ENCODE data around the gene PSMA2. TPM values are rescaled to one million over a fixed set of nuclear protein-coding genes. Genes with fewer than 3 reads are reported as not detected.
"Not testable (repeated sequence)": the region's sequence is repeated elsewhere in the genome, so short reads cannot be mapped to it uniquely, and the experiment has no call there.

PSMA2 gene
- polyA plus RNA-seq, 2 donors: 36.2 to 103 TPM

DNA sequence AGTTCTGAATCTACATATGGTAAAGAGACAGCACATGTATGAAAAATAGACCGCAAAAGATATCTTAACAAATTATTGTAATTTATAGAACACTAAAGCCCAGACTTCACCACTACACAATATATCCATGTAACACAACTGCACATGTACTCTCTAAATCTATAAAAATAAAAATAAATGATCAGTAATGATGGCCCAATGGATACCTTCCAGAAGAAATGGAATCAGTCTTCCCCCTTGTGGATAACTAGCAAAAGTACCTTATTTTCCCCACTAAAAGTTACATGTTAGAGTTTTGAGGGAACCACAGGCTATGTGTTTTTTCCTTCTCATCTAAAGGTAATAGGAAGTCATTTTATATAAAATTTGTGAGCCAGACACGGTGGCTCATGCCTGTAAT, 45.8 kb downstream of the PSMA2 start:
- Histone ChIP-seq H3K4me3 (ENCODE audit: low read depth in 1 of 2, low read length in 2 of 2) (no peak overlapping the region), H3K4me1 (ENCODE audit: control insufficient read depth in 2 of 2, insufficient read depth in 2 of 2, low read length in 1 of 2) (peaks cover 0 to 11% of the 10 kb centered on the region in 2 donors), H3K9me3 (ENCODE audit: control insufficient read depth in 2 of 2, insufficient read depth in 1 of 2, low read depth in 1 of 2, low read length in 1 of 2) (no peaks in the 10 kb centered on the region), H3K27me3 (ENCODE audit: control insufficient read depth in 1 of 2, insufficient read depth in 2 of 2, low read length in 2 of 2) (no peaks in the 10 kb centered on the region), H3K27ac (ENCODE audit: low read depth in 2 of 2, low read length in 1 of 2) (no peak overlapping the region), H3K36me3 (ENCODE audit: control insufficient read depth in 2 of 2, insufficient read depth in 2 of 2, low read length in 1 of 2) (peaks cover 0 to 3% of the 10 kb centered on the region in 2 donors)
- 79 to 80% methylated on average over 2 of the region's 2 CpGs for WGBS, 2 donors

DNA sequence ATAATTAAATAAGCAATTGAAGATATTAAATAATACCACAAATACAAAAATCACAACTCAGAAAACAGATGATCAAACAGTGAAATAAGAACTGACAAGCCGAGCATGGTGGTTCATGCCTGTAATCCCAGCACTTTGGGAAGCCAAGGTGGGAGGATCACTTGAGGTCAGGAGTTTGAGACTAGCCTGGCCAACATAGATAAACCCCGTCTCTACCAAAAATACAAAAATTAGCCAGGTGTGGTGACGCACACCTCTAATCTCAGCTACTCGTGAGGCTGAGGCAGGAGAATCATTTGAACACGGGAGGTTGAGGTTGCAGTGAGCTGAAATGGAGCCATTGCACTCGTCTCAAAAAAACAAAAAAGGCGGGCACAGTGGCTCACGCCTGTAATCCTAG, 46.8 kb downstream of the PSMA2 start:
- H3K27ac ChIP-seq (ENCODE audit: low read depth in 2 of 2, low read length in 1 of 2); H3K4me3 ChIP-seq (ENCODE audit: low read depth in 1 of 2, low read length in 2 of 2); H3K9me3 ChIP-seq (ENCODE audit: control insufficient read depth in 2 of 2, insufficient read depth in 1 of 2, low read depth in 1 of 2, low read length in 1 of 2); H3K36me3 ChIP-seq (ENCODE audit: control insufficient read depth in 2 of 2, insufficient read depth in 2 of 2, low read length in 1 of 2); H3K27me3 ChIP-seq (ENCODE audit: control insufficient read depth in 1 of 2, insufficient read depth in 2 of 2, low read length in 2 of 2): not testable (repeated sequence)
- peaks cover 0 to 11% of the 10 kb centered on the region in 2 donors for H3K4me1 ChIP-seq (ENCODE audit: control insufficient read depth in 2 of 2, insufficient read depth in 2 of 2, low read length in 1 of 2)
- 95 to 97% methylated on average over 8 of the region's 8 CpGs for WGBS, 2 donors

DNA sequence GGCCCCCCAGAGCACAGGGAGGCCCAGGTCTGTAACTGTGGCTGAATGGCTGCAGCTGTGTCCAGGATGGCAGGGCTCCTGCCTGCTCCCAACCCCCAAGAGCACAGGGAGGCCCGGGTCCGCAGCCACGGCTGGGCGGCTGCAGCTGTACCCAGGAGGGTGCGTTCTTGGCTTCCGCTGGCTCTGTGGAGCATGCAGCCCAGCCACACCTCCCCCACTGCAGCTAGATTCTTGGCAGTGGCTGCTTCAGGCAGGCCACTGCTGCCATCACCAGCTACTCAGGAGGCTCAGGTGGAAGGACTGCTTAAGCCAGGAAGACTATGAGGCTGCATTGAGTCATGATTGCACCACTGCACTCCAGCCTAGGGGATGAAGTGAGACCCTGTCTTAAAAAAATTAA, 48.0 kb downstream of the PSMA2 start:
- H3K36me3 ChIP-seq (ENCODE audit: control insufficient read depth in 2 of 2, insufficient read depth in 2 of 2, low read length in 1 of 2): peaks cover 0 to 3% of the 10 kb centered on the region in 2 donors
- no peaks in the 10 kb centered on the region for H3K27me3 ChIP-seq (ENCODE audit: control insufficient read depth in 1 of 2, insufficient read depth in 2 of 2, low read length in 2 of 2)
- peaks cover 0 to 11% of the 10 kb centered on the region in 2 donors for H3K4me1 ChIP-seq (ENCODE audit: control insufficient read depth in 2 of 2, insufficient read depth in 2 of 2, low read length in 1 of 2)
- no peak overlapping the region for H3K27ac ChIP-seq (ENCODE audit: low read depth in 2 of 2, low read length in 1 of 2)
- no peaks in the 10 kb centered on the region for H3K9me3 ChIP-seq (ENCODE audit: control insufficient read depth in 2 of 2, insufficient read depth in 1 of 2, low read depth in 1 of 2, low read length in 1 of 2)
- no peak overlapping the region for H3K4me3 ChIP-seq (ENCODE audit: low read depth in 1 of 2, low read length in 2 of 2)
- 83 to 89% methylated on average over 6 of the region's 6 CpGs for WGBS, 2 donors

DNA sequence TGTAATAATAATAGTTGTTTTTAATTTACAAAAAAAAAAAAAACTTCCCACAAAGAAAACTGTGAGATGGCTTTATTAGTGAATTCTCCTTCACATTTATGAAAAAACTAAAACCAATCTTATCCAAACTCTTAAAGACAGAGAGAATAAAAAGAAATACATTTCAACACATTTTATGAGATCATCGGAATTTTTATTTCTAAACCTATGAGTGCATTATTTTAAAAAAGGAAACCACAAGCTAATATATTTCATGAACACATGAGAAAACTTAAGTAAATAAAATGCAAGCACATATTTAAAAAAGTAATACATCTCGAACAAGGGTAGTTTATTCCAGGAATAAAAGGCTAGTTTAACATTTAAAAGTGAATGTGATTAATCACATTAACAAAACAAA, 51.6 kb downstream of the PSMA2 start:
- 74 to 80% methylated on average over 2 of the region's 2 CpGs for WGBS, 2 donors
- Histone ChIP-seq H3K9me3 (ENCODE audit: control insufficient read depth in 2 of 2, insufficient read depth in 1 of 2, low read depth in 1 of 2, low read length in 1 of 2) (no peaks in the 10 kb centered on the region), H3K4me3 (ENCODE audit: low read depth in 1 of 2, low read length in 2 of 2) (no peak overlapping the region), H3K36me3 (ENCODE audit: control insufficient read depth in 2 of 2, insufficient read depth in 2 of 2, low read length in 1 of 2) (peaks cover 0 to 3% of the 10 kb centered on the region in 2 donors), H3K4me1 (ENCODE audit: control insufficient read depth in 2 of 2, insufficient read depth in 2 of 2, low read length in 1 of 2) (no peaks in the 10 kb centered on the region), H3K27ac (ENCODE audit: low read depth in 2 of 2, low read length in 1 of 2) (no peak overlapping the region), H3K27me3 (ENCODE audit: control insufficient read depth in 1 of 2, insufficient read depth in 2 of 2, low read length in 2 of 2) (no peaks in the 10 kb centered on the region)

DNA sequence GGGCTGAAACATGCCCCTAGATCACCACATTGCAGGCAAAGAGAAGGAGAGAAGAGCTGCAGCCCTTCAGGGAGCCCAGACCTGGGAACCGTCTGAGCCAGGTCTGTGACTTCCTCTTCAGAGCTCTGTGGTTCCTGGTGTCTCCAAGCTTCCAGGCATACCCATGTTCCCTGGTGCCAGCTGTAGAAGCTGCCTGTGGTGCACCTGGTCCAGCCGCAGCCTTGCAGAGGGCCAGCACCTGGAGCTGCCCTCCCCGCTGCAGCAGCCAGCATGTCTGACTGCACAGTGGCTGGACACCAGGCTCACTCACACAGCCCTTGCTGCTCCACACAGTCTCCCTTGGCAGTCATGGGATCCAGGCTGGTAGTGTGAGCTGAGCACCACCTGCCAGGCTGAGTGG, 53.7 kb downstream of the PSMA2 start:
- no peaks in the 10 kb centered on the region for H3K27me3 ChIP-seq (ENCODE audit: control insufficient read depth in 1 of 2, insufficient read depth in 2 of 2, low read length in 2 of 2)
- 84 to 86% methylated on average over 3 of the region's 3 CpGs for WGBS, 2 donors
- no peaks in the 10 kb centered on the region for H3K9me3 ChIP-seq (ENCODE audit: control insufficient read depth in 2 of 2, insufficient read depth in 1 of 2, low read depth in 1 of 2, low read length in 1 of 2)
- no peaks in the 10 kb centered on the region for H3K4me1 ChIP-seq (ENCODE audit: control insufficient read depth in 2 of 2, insufficient read depth in 2 of 2, low read length in 1 of 2)
- H3K27ac ChIP-seq (ENCODE audit: low read depth in 2 of 2, low read length in 1 of 2): no peak overlapping the region
- H3K4me3 ChIP-seq (ENCODE audit: low read depth in 1 of 2, low read length in 2 of 2): no peak overlapping the region
- H3K36me3 ChIP-seq (ENCODE audit: control insufficient read depth in 2 of 2, insufficient read depth in 2 of 2, low read length in 1 of 2): no peaks in the 10 kb centered on the region

DNA sequence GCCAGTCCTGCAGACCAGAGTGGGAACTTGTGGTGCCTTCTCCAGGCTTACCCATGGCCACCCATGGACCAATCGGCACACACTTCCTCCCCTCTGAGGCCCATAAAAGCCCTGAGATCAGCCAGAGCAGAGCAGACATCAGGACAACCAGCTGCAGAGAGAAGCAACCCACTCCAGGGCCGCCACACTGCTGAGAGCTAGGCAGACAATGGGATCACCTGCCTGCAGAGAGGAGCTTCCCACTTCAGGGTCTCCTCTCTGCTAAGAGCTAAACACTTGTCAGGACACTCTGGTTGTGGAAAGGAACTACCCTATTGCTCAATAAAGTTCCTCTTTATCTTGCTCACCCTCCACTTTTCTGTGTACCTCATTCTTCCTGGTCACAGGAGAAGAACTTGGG, 54.1 kb downstream of the PSMA2 start:
- H3K36me3 ChIP-seq (ENCODE audit: control insufficient read depth in 2 of 2, insufficient read depth in 2 of 2, low read length in 1 of 2): no peaks in the 10 kb centered on the region
- no peaks in the 10 kb centered on the region for H3K27me3 ChIP-seq (ENCODE audit: control insufficient read depth in 1 of 2, insufficient read depth in 2 of 2, low read length in 2 of 2)
- H3K27ac ChIP-seq (ENCODE audit: low read depth in 2 of 2, low read length in 1 of 2): no peak overlapping the region
- no peaks in the 10 kb centered on the region for H3K9me3 ChIP-seq (ENCODE audit: control insufficient read depth in 2 of 2, insufficient read depth in 1 of 2, low read depth in 1 of 2, low read length in 1 of 2)
- 86 to 96% methylated on average over 2 of the region's 2 CpGs for WGBS, 2 donors
- H3K4me3 ChIP-seq (ENCODE audit: low read depth in 1 of 2, low read length in 2 of 2): no peak overlapping the region
- H3K4me1 ChIP-seq (ENCODE audit: control insufficient read depth in 2 of 2, insufficient read depth in 2 of 2, low read length in 1 of 2): no peaks in the 10 kb centered on the region

DNA sequence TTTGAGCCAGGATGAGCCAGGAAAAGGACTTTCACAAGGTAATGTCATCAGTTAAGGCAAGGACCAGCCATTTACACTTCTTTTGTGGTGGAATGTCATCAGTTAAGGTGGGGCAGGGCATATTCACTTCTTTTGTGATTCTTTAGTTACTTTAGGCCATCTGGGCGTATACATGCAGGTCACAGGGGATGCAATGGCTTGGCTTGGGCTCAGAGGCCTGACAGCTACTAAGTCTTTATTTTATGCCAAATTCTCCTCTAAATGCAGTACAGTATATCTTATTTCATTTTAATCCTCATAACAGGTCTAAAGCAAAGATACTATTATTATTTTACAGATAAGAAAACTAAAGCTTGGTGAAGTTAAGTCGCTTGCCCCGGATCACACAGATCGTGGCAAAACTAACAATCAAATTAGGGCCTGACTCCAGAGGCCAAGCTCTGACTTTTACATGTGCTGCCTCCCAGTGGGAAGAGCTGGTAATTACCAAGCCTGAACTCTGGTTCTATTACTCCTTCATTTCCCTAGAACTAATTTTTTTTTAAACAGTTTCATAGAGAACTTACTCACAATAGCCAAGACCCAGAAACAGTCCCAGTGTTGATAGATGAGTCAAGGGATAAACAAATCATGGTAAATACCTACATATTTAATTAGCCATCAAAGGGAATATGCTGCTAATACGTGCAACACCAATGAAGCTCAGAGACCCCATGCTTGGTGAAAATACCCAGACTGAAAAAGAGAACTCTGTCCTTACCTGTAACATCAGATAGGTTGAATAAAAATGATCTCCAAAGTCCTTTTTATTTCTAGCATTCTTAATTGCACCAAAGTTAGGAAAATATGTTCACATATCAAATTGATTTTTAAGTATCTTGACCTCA, 55.5 kb downstream of the PSMA2 start:
- WGBS, 2 donors: 30 to 33% methylated on average over 5 of the region's 5 CpGs
- Histone ChIP-seq H3K4me1 (ENCODE audit: control insufficient read depth in 2 of 2, insufficient read depth in 2 of 2, low read length in 1 of 2) (no peaks in the 10 kb centered on the region), H3K27me3 (ENCODE audit: control insufficient read depth in 1 of 2, insufficient read depth in 2 of 2, low read length in 2 of 2) (no peaks in the 10 kb centered on the region), H3K27ac (ENCODE audit: low read depth in 2 of 2, low read length in 1 of 2) (no peak overlapping the region), H3K4me3 (ENCODE audit: low read depth in 1 of 2, low read length in 2 of 2) (no peak overlapping the region), H3K36me3 (ENCODE audit: control insufficient read depth in 2 of 2, insufficient read depth in 2 of 2, low read length in 1 of 2) (no peaks in the 10 kb centered on the region), H3K9me3 (ENCODE audit: control insufficient read depth in 2 of 2, insufficient read depth in 1 of 2, low read depth in 1 of 2, low read length in 1 of 2) (no peaks in the 10 kb centered on the region)

DNA sequence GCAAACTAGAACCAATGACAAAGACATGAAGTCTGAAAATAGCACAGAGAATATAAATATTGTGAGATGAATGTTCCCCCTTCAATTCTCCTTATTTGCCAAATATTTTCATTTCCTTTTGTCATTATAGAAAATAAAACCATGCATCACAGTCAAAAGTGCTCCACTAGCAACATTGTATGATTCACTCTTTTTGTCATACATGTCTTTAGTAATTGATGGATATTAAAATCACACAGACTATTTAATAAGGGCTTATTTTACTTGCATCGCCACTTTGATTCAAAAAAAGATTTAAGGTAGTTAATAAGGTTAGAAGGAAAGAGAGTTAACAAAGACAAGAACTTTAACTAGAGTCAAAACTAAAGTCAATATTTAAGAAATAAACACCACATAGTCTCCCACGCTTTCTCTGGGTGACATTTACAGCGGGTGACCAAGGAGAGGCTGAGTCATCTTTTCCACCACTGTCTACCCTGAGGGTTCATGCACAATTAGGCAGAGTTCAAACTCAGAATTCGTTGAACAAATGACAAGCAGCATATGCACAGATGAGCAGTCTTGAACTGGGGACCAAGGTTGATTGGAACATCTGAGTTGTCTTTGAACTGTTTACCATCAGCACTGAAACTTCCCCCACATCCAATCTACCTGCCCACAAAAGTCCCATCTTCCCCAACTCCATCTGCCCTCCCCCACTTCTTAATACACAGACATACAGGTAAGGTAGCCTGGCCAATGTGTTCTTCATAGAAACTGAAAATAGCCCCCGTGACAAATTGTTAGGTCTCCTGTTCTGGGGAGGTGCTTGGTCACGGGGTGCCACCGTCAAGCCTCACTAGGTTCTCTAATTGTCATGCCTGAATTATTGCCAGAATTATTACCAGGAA, 62.6 kb downstream of the PSMA2 start:
- Histone ChIP-seq H3K4me1 (ENCODE audit: control insufficient read depth in 2 of 2, insufficient read depth in 2 of 2, low read length in 1 of 2) (peaks cover 0 to 4% of the 10 kb centered on the region in 2 donors), H3K4me3 (ENCODE audit: low read depth in 1 of 2, low read length in 2 of 2) (no peak overlapping the region), H3K27ac (ENCODE audit: low read depth in 2 of 2, low read length in 1 of 2) (no peak overlapping the region), H3K36me3 (ENCODE audit: control insufficient read depth in 2 of 2, insufficient read depth in 2 of 2, low read length in 1 of 2) (no peaks in the 10 kb centered on the region), H3K9me3 (ENCODE audit: control insufficient read depth in 2 of 2, insufficient read depth in 1 of 2, low read depth in 1 of 2, low read length in 1 of 2) (peaks cover 0 to 12% of the 10 kb centered on the region in 2 donors), H3K27me3 (ENCODE audit: control insufficient read depth in 1 of 2, insufficient read depth in 2 of 2, low read length in 2 of 2) (no peaks in the 10 kb centered on the region)
- whole genome bisulfite sequencing, 2 donors: 38 to 46% methylated on average over 7 of the region's 7 CpGs

DNA sequence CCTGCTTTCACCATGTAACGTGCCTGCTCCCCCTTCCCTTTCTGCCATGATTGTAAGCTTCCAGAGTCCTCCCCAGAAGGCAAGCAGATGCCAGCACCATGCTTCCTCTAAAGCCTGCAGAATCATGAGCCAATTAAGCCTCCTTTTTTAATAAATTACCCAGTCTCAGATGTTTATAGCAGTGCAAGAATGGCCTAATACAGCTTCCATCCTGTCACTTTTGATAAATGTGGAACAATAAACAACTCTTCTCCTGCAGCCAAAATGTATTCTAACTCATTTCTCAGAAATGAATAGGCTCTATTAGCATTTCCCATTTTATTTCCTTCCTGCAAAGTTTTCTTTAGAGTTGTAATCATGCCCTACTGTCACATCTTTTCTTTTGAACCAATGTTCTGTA, 63.5 kb downstream of the PSMA2 start:
- no peak overlapping the region for H3K4me3 ChIP-seq (ENCODE audit: low read depth in 1 of 2, low read length in 2 of 2)
- peaks cover 0 to 4% of the 10 kb centered on the region in 2 donors for H3K4me1 ChIP-seq (ENCODE audit: control insufficient read depth in 2 of 2, insufficient read depth in 2 of 2, low read length in 1 of 2)
- peaks cover 0 to 12% of the 10 kb centered on the region in 2 donors for H3K9me3 ChIP-seq (ENCODE audit: control insufficient read depth in 2 of 2, insufficient read depth in 1 of 2, low read depth in 1 of 2, low read length in 1 of 2)
- no peaks in the 10 kb centered on the region for H3K27me3 ChIP-seq (ENCODE audit: control insufficient read depth in 1 of 2, insufficient read depth in 2 of 2, low read length in 2 of 2)
- H3K36me3 ChIP-seq (ENCODE audit: control insufficient read depth in 2 of 2, insufficient read depth in 2 of 2, low read length in 1 of 2): no peaks in the 10 kb centered on the region
- 64 to 65% methylated on average over 1 of the region's 1 CpG for WGBS, 2 donors
- H3K27ac ChIP-seq (ENCODE audit: low read depth in 2 of 2, low read length in 1 of 2): no peak overlapping the region
